Globus pallidus (tissue), 1 donor: ENCODE results near the gene CASR.

Experiments used
- DNase-seq: peaks from one replicate; pipeline ENCODE4 v3.0.0-alpha.2; 2015; ENCODE audit warnings: low spot score

CASR gene

DNA sequence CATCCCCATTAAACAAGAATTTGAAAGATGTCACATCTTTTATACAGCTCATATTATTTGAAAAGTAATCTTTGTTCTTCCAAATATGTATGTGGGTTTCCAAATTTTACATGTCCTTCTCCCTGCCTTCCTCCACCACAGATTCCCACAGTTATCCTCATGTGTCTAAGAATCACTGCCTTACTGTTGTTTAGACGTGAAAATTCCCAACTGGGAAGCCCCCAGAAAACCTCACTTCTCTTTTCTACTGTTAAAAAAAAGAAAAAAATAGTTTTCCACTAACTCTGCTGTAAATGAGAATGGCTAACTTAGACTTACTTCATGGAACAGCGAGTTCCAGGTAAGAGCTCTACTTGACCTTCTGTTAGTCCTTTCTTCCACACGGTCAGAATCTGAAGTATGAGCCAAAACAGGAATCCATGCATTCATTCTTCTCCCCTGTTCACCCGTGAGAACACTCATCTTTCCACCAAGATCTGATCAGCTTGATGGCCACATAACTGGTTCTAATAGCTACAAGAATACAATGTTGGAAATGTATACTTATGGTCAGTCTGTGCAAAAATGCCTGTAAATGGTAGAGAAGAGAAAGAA is 123.7 kb downstream of the CASR start:
- no peak for DNase-seq

- no peak for DNase-seq
Observed at GRCh38 chr3:122307976-122308375, 124.5 kb downstream of the CASR start.

GRCh38 chr3:122310361-122310760 is 126.9 kb downstream of the CASR start:
- no peak for DNase-seq

DNA sequence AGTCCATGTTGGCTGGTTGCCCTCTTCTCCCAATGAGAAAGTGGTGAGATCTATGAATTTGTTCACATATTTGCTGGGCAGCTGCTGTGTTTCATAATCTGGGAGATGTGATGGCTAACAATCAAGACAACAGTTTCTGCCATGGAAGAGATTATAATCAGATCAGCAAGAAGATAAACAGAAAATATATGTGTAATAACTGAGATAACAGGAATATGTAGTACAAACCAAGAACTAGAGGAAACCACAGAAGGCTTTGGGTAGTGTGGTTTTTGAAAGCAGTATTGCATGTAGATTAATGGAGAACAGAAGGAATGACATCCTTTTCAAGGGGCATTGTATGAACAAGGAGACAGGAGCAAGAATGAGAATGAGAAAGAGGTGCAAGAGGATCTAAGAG is 129.4 kb downstream of the CASR start:
- DNase-seq = no peak

DNA sequence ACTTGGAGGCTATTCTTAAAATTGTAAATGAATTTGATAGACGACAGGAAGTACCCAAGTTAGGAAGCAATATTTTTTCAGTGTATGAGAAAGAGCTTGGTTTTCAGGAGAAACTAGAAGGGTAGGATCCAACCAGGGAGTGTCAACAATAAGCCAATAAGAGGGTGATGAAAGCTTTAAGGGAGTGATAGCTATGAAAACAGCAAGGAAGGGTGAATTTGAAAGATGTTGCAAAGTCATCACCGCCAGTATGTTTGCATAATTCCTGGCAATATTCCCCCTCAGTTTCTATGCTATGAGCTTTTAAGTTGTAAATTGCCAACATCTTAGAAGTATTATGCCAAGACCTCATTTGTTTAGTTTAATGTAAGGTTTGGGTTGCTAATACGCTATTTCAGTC is 129.8 kb downstream of the CASR start:
- DNase-seq = no peak

DNA sequence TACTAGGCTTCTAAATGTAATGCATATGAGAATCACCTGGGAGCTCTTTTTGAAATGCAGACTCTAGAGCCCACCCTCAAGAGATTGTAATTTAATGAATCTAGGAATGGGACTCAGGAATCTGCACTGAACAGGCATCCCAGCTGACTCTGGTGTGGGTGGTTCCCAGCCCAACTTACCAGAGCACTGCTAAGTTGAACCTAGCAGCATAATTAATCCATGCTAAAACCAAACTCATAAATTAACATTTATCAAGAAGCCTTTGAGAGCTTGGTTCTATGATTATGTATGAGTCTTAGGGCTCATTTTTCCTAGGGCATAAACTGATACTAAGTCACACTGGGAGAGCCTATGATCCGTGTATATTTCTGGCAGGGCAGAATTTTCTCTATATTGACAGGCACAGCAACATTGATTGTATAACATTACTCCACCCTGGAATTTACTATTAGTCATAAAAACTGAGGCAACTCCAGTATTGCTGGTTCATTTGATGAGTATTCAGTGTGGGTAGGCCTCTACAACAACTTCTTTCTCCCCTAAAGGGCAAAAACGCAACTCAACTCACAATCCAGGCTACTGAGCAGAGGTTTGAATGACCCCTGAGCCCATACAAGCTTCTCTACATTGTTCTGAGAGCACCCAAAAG is 130.9 kb downstream of the CASR start:
- no peak for DNase-seq

DNA sequence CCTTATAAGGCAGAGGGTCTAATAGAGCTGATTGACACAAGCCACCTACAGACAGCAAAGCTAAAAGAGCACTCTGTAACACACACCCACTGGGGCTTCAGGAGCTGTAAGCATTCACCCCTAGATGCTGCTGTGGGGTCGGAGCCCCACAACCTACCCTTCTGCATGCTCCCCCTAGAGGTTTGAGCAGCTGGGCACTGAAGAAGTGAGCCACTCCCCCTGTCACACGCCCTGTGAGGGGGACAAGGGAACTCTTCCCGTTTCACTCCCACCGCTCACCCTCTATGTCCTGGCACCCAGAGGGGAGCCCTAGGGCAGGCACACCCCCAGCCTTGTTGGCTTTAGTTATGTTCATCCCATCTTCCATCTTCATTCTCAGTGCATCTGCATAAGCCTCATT is 132.2 kb downstream of the CASR start:
- DNase-seq = no peak

DNA sequence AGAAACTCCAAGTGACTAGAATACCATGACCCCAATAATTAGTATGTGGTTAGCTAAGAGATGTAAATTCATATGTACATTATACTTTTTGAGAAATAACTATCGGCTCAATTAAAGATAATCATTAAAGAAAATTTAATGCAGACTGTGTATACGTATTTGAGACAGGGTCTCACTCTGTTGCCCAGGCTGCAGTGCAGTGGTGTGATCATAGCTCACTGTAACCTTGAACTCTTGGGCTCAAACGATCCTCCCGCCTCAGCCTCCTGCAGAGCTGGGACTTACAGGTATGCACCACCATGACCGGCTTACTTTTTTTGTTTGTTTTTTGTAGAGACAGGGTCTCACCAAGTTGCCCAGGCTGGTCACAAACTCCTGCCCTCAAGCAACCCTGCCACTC is 132.9 kb downstream of the CASR start:
- DNase-seq = no peak

DNA sequence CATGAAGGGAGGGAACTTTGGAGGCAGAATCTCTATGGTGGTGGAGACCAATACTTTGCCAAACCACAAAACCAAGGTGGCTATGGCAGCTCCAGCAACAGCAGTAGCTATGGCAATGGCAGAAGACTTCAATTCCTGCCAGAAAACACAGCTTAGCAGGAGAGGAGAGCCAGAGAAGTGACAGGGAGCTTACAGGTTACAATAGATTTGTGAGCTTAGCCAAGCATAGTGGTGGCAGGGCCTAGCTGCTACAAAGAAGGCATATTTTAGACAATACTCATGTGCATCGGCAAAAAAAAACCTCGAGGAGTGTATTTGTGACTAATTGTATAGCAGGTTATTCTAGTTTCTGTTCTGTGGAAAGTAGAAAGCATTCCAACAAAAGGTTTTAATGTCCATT is 135.2 kb downstream of the CASR start:
- no peak for DNase-seq

DNA sequence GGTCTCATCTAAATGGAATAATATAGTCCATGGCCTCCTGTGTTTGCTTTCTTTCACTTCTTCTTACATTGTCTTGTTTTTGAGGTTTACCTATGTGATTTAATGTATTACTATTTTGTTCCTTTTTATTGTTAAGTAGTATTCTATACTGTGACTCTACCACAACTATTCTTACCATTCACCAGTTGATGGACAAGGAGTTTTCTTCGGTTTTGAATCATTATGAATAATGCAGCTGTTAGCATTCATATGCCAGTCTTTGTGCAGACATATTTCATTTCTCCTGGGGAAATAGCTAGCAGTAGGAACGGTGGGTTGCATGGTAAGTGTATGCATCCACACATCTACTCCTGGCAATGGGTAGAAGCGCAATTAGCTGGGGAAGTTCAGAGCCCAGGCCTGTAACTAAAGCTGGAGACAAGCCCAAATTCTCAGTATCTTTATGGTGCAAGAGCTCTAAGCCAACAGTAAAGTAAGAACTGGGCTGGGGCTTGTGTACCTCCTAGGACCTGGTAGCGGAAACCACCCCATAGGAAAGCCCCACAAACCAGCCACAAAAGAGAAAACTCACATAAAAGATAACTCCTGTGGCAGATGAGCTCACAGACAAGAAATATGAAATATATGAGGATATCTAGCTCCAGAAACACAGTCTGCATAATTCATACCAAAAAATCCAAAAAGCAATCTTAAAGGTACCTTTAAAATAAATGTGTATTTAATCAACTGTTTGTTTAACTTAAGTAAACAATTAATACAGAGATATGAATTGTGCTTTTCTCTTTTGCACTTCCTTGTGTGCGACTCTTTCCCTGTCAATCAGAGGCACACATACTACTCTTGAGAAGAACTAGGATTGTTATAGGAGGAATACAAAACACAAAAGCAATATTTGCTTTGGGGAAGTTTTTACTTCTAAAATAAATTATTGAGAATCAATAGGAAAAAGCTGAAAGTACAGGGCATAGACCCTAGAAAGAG is 138.9 kb downstream of the CASR start:
- no peak for DNase-seq

- no peak for DNase-seq
Observed at GRCh38 chr3:122324871-122325323, 141.4 kb downstream of the CASR start, which contains the start of gene CSTA. Gene CSTA, plus strand, starts transcription at chr3:122325248. Its CDS starts 45 bp downstream, at chr3:122325293.

DNA sequence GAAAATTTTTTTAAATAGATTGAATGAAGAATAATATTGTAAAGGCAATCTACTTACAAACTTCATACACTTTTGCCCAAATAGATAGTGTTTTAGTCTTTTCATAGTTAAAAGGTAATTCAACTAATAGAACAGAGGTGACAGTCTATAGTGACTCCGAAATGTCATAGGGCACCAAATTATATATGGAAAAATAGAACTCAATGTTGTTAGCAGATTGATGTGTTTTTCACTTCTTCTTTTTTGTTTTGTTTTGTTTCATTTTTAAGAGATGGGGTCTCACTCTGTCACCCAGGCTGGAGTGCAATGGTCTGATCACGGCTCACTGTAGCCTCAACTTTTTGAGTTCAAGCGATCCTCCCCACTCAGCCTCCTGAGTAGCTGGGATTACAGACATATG is 142.3 kb downstream of the CASR start:
- no peak for DNase-seq

- DNase-seq = no peak
Observed at GRCh38 chr3:122331886-122332285, 148.4 kb downstream of the CASR start.

DNA sequence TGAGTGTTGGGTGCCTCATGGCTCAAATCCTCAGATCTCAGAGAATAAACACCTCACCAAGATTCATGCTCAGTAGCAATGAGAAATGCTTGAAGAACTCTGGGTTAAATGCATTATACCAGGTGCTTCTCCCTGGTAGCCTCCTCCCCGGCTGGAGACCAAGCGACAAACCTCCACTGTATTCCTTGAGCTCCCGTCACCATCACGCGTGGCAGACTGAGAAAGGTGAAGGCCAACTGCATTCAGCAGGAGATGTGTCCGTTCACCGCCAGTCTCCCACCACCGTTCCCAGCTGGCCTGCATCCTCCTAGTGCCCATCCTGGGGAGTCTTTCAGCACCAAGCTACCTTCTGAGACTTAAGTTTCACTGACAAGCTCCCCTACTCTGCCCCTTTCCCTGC is 149.1 kb downstream of the CASR start:
- no peak for DNase-seq
